Ishikawa (cell line): ENCODE data around the gene IFITM10.

Experiments
- CEBPB ChIP-seq: IDR thresholded peaks from 2 replicates; pipeline ENCODE4 v1.6.1; 2012
- CREB1 ChIP-seq: IDR thresholded peaks from 2 replicates; pipeline ENCODE4 v1.6.1; 2012; ENCODE audit warnings: low read depth
- EGR1 ChIP-seq: IDR thresholded peaks from 2 replicates; pipeline ENCODE4 v1.6.1; 2012
- EP300 ChIP-seq: IDR thresholded peaks from 2 replicates; pipeline ENCODE4 v1.6.1; 2012; ENCODE audit warnings: borderline replicate concordance
- FOXM1 ChIP-seq: IDR thresholded peaks from 2 replicates; pipeline ENCODE4 v1.6.1; 2012; ENCODE audit warnings: low read depth, borderline replicate concordance
- NFIC ChIP-seq: IDR thresholded peaks from 2 replicates; pipeline ENCODE4 v1.6.1; 2012
- RAD21 ChIP-seq: IDR thresholded peaks from 2 replicates; pipeline ENCODE4 v1.6.1; 2012; ENCODE audit warnings: low read depth
- TAF1 ChIP-seq: IDR thresholded peaks from 2 replicates; pipeline ENCODE4 v1.6.1; 2012; ENCODE audit warnings: low read depth, mild to moderate bottlenecking
- TCF12 ChIP-seq: IDR thresholded peaks from 2 replicates; pipeline ENCODE4 v1.6.1; 2012; ENCODE audit warnings: low read depth
- TEAD4 ChIP-seq: IDR thresholded peaks from 2 replicates; pipeline ENCODE4 v1.6.1; 2012
- YY1 ChIP-seq: IDR thresholded peaks from 2 replicates; pipeline ENCODE4 v1.6.1; 2012; ENCODE audit warnings: low read depth
- ZBTB7A ChIP-seq: IDR thresholded peaks from 2 replicates; pipeline ENCODE4 v1.6.1; 2012; ENCODE audit warnings: low read depth
- TF ChIP-seq, protein P1 (sequence below): IDR thresholded peaks from 2 replicates; pipeline ENCODE4 v1.6.1; 2012; ENCODE audit warnings: low read depth, mild to moderate bottlenecking
- TF ChIP-seq, protein P2 (sequence below): IDR thresholded peaks from 2 replicates; pipeline ENCODE4 v1.6.1; 2012
- TF ChIP-seq, protein P3 (sequence below): IDR thresholded peaks from 2 replicates; pipeline ENCODE4 v1.6.1; 2012

Gene IFITM10

DNA sequence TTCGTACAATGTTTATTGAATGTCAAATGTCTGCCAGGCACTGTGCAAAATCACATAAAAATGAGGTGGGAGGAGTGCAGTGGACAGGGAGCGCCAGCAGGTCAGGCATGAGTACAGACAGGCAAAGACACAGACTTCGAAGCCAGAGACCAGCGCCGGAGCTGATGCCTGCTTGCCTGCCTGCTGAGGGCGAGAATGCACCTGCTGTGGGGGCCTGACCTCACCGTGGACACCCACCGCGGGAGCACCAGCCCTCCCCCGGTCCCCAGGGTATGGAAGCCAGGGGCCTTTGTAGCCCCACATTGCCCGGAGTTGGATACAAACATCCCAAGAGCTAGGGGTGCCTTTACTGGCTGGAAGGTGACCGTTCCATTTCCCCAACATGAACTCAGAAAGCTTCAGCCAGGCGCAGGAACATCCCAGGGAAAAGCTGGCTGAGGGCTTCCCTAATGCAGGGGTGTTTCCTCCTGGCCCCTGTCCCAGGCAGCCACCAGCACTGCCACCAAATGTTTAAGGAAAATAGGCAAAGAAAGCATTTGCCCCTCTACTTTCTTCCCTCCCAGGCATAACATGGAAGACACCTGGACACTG, 17.9 kb downstream of the IFITM10 start:
- TF ChIP-seq TCF12 (no peak), ZBTB7A (no peak), EP300 (no peak), EGR1 (no peak), YY1 (no peak), CREB1 (no peak), TAF1 (no peak), CEBPB (no peak), FOXM1 (no peak)
- TF ChIP-seq, protein P1, sequence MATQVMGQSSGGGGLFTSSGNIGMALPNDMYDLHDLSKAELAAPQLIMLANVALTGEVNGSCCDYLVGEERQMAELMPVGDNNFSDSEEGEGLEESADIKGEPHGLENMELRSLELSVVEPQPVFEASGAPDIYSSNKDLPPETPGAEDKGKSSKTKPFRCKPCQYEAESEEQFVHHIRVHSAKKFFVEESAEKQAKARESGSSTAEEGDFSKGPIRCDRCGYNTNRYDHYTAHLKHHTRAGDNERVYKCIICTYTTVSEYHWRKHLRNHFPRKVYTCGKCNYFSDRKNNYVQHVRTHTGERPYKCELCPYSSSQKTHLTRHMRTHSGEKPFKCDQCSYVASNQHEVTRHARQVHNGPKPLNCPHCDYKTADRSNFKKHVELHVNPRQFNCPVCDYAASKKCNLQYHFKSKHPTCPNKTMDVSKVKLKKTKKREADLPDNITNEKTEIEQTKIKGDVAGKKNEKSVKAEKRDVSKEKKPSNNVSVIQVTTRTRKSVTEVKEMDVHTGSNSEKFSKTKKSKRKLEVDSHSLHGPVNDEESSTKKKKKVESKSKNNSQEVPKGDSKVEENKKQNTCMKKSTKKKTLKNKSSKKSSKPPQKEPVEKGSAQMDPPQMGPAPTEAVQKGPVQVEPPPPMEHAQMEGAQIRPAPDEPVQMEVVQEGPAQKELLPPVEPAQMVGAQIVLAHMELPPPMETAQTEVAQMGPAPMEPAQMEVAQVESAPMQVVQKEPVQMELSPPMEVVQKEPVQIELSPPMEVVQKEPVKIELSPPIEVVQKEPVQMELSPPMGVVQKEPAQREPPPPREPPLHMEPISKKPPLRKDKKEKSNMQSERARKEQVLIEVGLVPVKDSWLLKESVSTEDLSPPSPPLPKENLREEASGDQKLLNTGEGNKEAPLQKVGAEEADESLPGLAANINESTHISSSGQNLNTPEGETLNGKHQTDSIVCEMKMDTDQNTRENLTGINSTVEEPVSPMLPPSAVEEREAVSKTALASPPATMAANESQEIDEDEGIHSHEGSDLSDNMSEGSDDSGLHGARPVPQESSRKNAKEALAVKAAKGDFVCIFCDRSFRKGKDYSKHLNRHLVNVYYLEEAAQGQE: no peak

DNA sequence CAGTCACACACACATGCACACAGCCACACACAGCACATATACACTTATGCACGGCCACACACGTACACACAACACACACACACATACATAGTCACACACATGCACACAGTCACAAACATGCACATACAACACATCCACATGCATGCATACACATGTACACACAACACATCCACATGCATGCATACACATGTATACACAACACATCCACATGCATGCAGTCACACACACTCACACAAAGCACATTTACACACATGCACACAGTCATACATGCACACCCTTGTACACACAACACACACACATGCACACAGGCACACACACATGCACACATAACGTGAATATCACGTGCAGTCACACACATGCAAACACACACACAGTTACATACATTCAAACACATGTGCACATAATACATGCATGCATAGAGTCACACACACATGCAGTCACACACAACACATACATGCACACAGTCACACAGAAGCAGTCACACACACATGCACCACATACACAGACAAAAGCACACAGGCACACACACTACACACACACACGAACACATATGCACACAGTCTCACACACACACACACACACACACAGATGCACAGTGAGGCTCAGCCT, 18.8 kb downstream of the IFITM10 start:
- TF ChIP-seq FOXM1 (no peak), CREB1 (no peak), RAD21 (no peak), TEAD4 (no peak), EP300 (no peak), TAF1 (no peak), EGR1 (no peak), CEBPB (no peak), NFIC (no peak)
- TF ChIP-seq, protein P1: no peak
- TF ChIP-seq, protein P2, sequence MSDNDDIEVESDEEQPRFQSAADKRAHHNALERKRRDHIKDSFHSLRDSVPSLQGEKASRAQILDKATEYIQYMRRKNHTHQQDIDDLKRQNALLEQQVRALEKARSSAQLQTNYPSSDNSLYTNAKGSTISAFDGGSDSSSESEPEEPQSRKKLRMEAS: no peak

DNA sequence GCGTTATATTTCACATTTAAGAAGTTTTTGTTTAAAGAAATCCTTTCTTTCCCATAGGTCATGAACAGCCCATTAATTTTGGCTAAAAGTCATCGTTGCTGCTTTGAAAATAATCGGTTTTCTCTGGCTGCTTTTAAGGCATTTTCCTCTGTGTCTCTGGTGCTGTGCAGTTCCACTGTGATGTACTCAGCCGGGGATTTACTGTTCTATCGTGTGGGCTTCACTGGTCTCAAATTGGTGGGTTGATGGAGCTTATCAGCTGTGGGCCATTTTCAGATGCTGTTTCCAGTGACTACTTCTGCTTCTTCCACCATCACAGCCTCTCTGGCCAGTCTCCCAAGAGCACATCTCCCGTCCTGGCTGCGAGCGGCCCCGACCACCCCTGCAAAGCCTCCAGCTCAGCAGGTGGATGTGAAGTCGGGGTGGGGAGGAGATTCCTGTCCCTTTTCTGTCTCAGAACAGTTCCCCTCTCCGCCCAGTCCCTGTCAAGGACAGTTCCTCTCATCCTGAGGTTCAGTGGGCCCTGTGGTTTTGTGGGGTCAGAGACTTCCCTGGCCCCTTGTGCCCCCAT, 20.3 kb downstream of the IFITM10 start:
- TF ChIP-seq, protein P2: no peak
- TF ChIP-seq EP300: no peak
- TF ChIP-seq CREB1: no peak
- TF ChIP-seq TCF12: no peak
- TF ChIP-seq NFIC: no peak
- TF ChIP-seq FOXM1: no peak
- no peak for TF ChIP-seq TAF1
- no peak for TF ChIP-seq TEAD4

DNA sequence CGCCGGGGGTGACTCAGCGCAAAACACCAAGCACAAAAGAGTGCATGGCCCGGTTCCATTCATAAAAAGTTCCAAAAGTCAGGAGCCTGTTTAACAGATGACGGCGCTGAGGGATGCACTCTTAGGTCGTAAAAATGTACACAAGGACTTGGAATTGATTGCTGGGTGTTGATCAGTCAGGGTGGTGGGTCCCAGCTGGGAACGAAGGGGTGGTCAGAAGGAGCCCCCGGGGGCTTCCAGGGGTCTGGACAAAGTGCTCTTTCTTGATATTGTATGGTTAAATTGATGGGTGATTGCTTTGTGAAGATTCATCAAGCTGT, 20.7 kb downstream of the IFITM10 start:
- TF ChIP-seq TCF12: no peak

DNA sequence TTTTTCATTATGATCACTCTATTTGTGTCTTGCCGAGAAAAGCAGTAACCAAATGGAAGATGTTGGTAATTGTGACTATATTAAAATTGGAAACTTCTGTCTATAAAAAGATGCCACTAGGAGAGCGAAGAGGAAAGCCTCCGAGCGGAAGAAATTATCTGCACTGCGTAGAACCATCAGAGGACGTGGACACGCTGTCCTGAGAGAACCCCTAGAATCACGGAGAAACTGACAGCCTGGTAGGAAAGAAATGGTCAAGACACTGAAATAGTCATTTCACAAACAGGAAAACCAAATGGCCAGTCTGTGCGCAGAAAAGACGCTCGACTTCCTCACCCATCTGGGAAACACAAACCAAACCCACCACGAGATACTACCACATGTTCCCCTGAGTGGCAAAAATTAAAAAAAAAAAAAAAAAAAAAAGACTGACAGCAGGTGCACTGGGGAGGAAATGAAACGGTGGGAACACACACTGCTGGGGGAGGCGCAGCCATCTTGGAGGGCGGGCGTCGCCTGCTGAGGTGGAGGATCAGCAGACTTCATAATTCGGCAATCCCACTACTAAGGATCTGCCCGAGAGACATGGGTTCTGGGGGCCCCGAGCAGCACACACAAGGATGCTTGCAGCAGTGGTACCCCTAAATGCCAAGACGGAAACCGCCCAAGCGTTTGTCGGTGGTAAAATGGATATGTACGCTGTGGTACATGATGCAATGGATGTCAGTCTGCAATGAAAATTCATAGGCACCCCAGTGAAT, 21.3 kb downstream of the IFITM10 start:
- TF ChIP-seq, protein P3, sequence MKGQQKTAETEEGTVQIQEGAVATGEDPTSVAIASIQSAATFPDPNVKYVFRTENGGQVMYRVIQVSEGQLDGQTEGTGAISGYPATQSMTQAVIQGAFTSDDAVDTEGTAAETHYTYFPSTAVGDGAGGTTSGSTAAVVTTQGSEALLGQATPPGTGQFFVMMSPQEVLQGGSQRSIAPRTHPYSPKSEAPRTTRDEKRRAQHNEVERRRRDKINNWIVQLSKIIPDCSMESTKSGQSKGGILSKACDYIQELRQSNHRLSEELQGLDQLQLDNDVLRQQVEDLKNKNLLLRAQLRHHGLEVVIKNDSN: no peak
- TF ChIP-seq CEBPB (no peak), YY1 (no peak), CREB1 (no peak), TEAD4 (no peak), TAF1 (no peak), EP300 (no peak), FOXM1 (no peak), RAD21 (no peak), NFIC (no peak), TCF12 (no peak), EGR1 (no peak), ZBTB7A (no peak)
- TF ChIP-seq, protein P1: no peak
- TF ChIP-seq, protein P2: no peak
